OCI-LY3 (cell line): ENCODE data around the gene ROR1.

Experiments
- H2AFZ ChIP-seq: fragments of 200-600, 300-600 bp; shearing (Covaris generic); 2 replicates; pipeline ENCODE4 v1.6.0; 2014; ENCODE audit warnings: antibody characterized with exemption, low read depth, low read length
- H3K27ac ChIP-seq: fragments of 200-600, 300-600 bp; sonication (generic); 2 replicates; pipeline ENCODE4 v1.5.1; 2014; ENCODE audit warnings: mild to moderate bottlenecking, low read length, moderate library complexity, mixed read lengths
- H3K27me3 ChIP-seq: fragments of 200-600, 300-600 bp; sonication (generic); 2 replicates; pipeline ENCODE4 v1.6.1; 2014; ENCODE audit warnings: low read depth, low read length, mixed read lengths
- H3K36me3 ChIP-seq: fragments of 200-600, 300-600 bp; sonication (generic); replicated peaks from 2 replicates; pipeline ENCODE3; 2014; ENCODE audit warnings: low read depth, low read length, mixed read lengths
- H3K4me1 ChIP-seq: fragments of 300-600, 200-600 bp; sonication (generic); 2 replicates; pipeline ENCODE4 v1.6.1; 2014; ENCODE audit warnings: low read length, mixed read lengths
- H3K4me2 ChIP-seq: fragments of 200-600, 300-600 bp; sonication (generic); 2 replicates; pipeline ENCODE4 v1.6.1; 2014; ENCODE audit warnings: low read length, mixed read lengths
- H3K4me3 ChIP-seq: fragments of 300-600, 200-600 bp; sonication (generic); 2 replicates; pipeline ENCODE4 v1.5.1; 2014; ENCODE audit warnings: antibody characterized with exemption, mild to moderate bottlenecking, low read length, moderate library complexity
- H3K79me2 ChIP-seq: fragments of 300-600, 200-600 bp; shearing (Covaris generic); 2 replicates; pipeline ENCODE4 v1.6.1; 2014; ENCODE audit warnings: mild to moderate bottlenecking, low read length, mixed read lengths
- H3K9ac ChIP-seq: fragments of 300-600, 200-600 bp; shearing (Covaris generic); 2 replicates; pipeline ENCODE4 v1.6.0; 2014; ENCODE audit warnings: mild to moderate bottlenecking, low read length, moderate library complexity
- H3K9me3 ChIP-seq: fragments of 200-600, 300-600 bp; shearing (Covaris generic); 2 replicates; pipeline ENCODE4 v1.6.1; 2014; ENCODE audit warnings: low read length, mixed read lengths; ENCODE audit not compliant: insufficient read depth
- H4K20me1 ChIP-seq: fragments of 200-600, 300-600 bp; sonication (generic); 2 replicates; pipeline ENCODE4 v1.6.1; 2016; ENCODE audit warnings: low read length, mixed read lengths; ENCODE audit not compliant: insufficient read depth
- CTCF ChIP-seq: fragments of 200-600, 300-600 bp; sonication (generic); IDR thresholded peaks from 2 replicates; pipeline ENCODE4 v1.5.1; 2014; ENCODE audit warnings: antibody characterized with exemption, low read length, low read depth
- EZH2phosphoT487 ChIP-seq: fragments of 200-600 bp; shearing (Covaris generic); IDR thresholded peaks from 2 replicates; pipeline ENCODE4 v1.6.1; 2018; ENCODE audit warnings: antibody characterized with exemption, mixed run types, low read depth

ROR1 gene

GRCh38 chr1:64199154-64199553, 425.3 kb downstream of the ROR1 start:
- no peaks in the 10 kb centered on the region for H3K79me2 ChIP-seq
- TF ChIP-seq EZH2phosphoT487 (no peak), CTCF (no peak)
- H3K4me1 ChIP-seq: peaks cover 8% of the 10 kb centered on the region; the same call in 1 of the 2 replicates
- no peak overlapping the region for H3K9ac ChIP-seq
- no peak overlapping the region for H3K4me3 ChIP-seq
- no peaks in the 10 kb centered on the region for H3K27me3 ChIP-seq
- H3K4me2 ChIP-seq: no peak overlapping the region
- H4K20me1 ChIP-seq: no peaks in the 10 kb centered on the region
- no peaks in the 10 kb centered on the region for H3K9me3 ChIP-seq
- H3K27ac ChIP-seq: no peak overlapping the region
- no peaks in the 10 kb centered on the region for H3K36me3 ChIP-seq
- no peak overlapping the region for H2AFZ ChIP-seq

GRCh38 chr1:64200064-64200463, 426.2 kb downstream of the ROR1 start:
- no peaks in the 10 kb centered on the region for H3K4me1 ChIP-seq
- peaks cover 5% of the 10 kb centered on the region; the same call in 1 of the 2 replicates for H3K27me3 ChIP-seq
- no peaks in the 10 kb centered on the region for H3K9me3 ChIP-seq
- H3K4me2 ChIP-seq: no peak overlapping the region
- H4K20me1 ChIP-seq: no peaks in the 10 kb centered on the region
- H3K9ac ChIP-seq: no peak overlapping the region
- H3K27ac ChIP-seq: no peak overlapping the region
- no peak overlapping the region for H3K4me3 ChIP-seq
- TF ChIP-seq CTCF: no peak
- no peak for TF ChIP-seq EZH2phosphoT487
- no peak overlapping the region for H2AFZ ChIP-seq
- H3K79me2 ChIP-seq: no peaks in the 10 kb centered on the region
- H3K36me3 ChIP-seq: no peaks in the 10 kb centered on the region

GRCh38 chr1:64203420-64203819, 429.6 kb downstream of the ROR1 start, which contains the start of gene UBE2U:
UBE2U (plus strand) TSS chr1:64203623; CDS start chr1:64204051, 428 bp downstream.
- Histone ChIP-seq H2AFZ (no peak within 1 kb of the TSS), H3K9me3 (no peaks in the 10 kb centered on the region), H3K9ac (no peak within 1 kb of the TSS), H3K4me3 (no peak within 1 kb of the TSS), H3K79me2 (no peaks in the 10 kb centered on the region), H3K27me3 (peaks cover 5% of the 10 kb centered on the region; the same call in 1 of the 2 replicates), H3K4me2 (no peak within 1 kb of the TSS), H3K36me3 (no peaks in the 10 kb centered on the region), H3K4me1 (no peaks in the 10 kb centered on the region), H4K20me1 (no peaks in the 10 kb centered on the region), H3K27ac (no peak within 1 kb of the TSS)
- TF ChIP-seq EZH2phosphoT487 (no peak), CTCF (no peak)

GRCh38 chr1:64209221-64209620, 435.4 kb downstream of the ROR1 start:
- H3K4me1 ChIP-seq: no peaks in the 10 kb centered on the region
- H3K4me3 ChIP-seq: no peak overlapping the region
- TF ChIP-seq CTCF: no peak
- no peak for TF ChIP-seq EZH2phosphoT487
- H4K20me1 ChIP-seq: no peaks in the 10 kb centered on the region
- H2AFZ ChIP-seq: no peak overlapping the region
- no peak overlapping the region for H3K9ac ChIP-seq
- H3K4me2 ChIP-seq: no peak overlapping the region
- H3K9me3 ChIP-seq: no peaks in the 10 kb centered on the region
- H3K79me2 ChIP-seq: no peaks in the 10 kb centered on the region
- H3K27ac ChIP-seq: no peak overlapping the region
- H3K27me3 ChIP-seq: peaks cover 11% of the 10 kb centered on the region
- no peaks in the 10 kb centered on the region for H3K36me3 ChIP-seq
